ENCODE data around the gene ACP7. TPM values are rescaled to one million over a fixed set of nuclear protein-coding genes. Genes with fewer than 3 reads are reported as not detected.

The ACP7 gene
- total and polyA plus RNA-seq, 10 of the 15 experiments (the other 5 are each of a cell fraction or from before 2014, with no cell fraction given) = not detected

DNA sequence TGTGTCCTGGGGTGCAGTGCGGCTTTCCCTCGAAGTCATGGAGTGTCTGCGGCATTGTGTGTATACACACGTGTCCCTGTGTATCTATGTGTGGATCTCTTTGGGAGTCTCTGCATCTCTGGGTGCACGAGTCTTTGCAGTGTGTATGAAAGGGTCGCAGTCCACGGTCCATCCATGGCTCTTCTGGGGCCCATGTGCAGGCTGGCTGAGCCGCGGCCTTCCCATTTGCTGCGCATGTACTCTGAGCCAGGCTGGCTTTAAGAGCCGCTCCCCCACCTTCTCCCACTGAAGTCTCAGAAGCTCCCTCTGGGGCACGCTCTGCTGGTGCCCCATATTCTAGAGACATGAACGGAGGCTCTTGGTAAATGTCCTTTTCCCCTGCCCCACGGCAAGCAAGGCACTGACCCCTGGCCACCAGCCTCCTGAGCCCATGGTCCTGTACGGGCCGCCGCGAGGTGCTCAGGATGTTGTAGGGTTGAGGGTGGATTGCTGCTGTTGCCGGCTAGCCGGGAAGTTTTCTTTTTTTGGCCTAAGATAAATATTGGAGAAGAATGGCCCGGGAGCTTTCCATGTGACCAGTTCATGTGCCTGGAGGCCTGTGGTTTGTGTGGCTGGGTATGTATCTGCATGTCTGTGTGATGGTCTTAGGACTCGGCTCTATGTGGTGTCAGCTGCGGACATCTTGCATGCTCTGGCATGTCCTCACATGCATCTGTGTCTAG is 73.3 kb downstream of the ACP7 start:
- WGBS (ENCODE audit: insufficient coverage, insufficient replicate concordance, low lambda C conversion rate, missing lambda C conversion rate) = 84% methylated on average over 23 of the region's 23 CpGs
- CTCF ChIA-PET = no interaction called here

More for the DNA sequence above, 73.3 kb downstream of the ACP7 start:
- ChIA-PET RAD21 (ENCODE audit: unreplicated experiment) (no interaction called here), POLR2A (no interaction called here), SMC1A (ENCODE audit: uncharacterized antibody, unreplicated experiment) (no interaction called here)
- no peaks in the 10 kb centered on the region for H3K9me3 ChIP-seq (replicated peaks; ENCODE audit: control insufficient read depth, insufficient read depth, low read length)
- H3K27me3 ChIP-seq (replicated peaks in 1 of 2; ENCODE audit: control insufficient read depth in 2 of 2, insufficient read depth in 2 of 2, low read length in 1 of 2) = no peaks in the 10 kb centered on the region
- H4K20me1 ChIP-seq (ENCODE audit: control insufficient read depth, insufficient read depth) = no peaks in the 10 kb centered on the region
- no peaks in the 10 kb centered on the region for H3K79me2 ChIP-seq (ENCODE audit: control insufficient read depth, insufficient read depth, low read length)
- H2AFZ ChIP-seq (ENCODE audit: control insufficient read depth, low read depth, low read length) = no peak overlapping the region
- TF ChIP-seq KDM1A (IDR thresholded peaks at IDR 0.05; ENCODE audit: borderline replicate concordance) (no peak), ZBED1 (IDR thresholded peaks at IDR 0.05; ENCODE audit: borderline replicate concordance) (no peak), RAD21 (IDR thresholded peaks at IDR 0.05; ENCODE audit: insufficient read depth, low read depth, low read length) (no peak), PBX3 (IDR thresholded peaks at IDR 0.05; ENCODE audit: insufficient replicate concordance, low read depth, low read length) (no peak)
- TF ChIP-seq, protein P1, sequence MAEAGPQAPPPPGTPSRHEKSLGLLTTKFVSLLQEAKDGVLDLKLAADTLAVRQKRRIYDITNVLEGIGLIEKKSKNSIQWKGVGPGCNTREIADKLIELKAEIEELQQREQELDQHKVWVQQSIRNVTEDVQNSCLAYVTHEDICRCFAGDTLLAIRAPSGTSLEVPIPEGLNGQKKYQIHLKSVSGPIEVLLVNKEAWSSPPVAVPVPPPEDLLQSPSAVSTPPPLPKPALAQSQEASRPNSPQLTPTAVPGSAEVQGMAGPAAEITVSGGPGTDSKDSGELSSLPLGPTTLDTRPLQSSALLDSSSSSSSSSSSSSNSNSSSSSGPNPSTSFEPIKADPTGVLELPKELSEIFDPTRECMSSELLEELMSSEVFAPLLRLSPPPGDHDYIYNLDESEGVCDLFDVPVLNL (IDR thresholded peaks at IDR 0.05; ENCODE audit: low read depth, low read length) = no peak
- no peaks in the 10 kb centered on the region for H3K4me1 ChIP-seq (ENCODE audit: control insufficient read depth, insufficient read depth, low read length)
- in situ Hi-C loops (cut with MboI) = no loop called here
- intact Hi-C loops (cut with micrococcal nuclease; ENCODE audit: unreplicated experiment) = no loop called here
- BruUV-seq (replicated peaks) = no TSS peak
- no peak for ATAC-seq
- no peak overlapping the region for H3K4me2 ChIP-seq (ENCODE audit: control insufficient read depth, insufficient read depth)
- DNase-seq (ENCODE audit: low read depth, low spot score) = no peak
- no peak overlapping the region for H3K27ac ChIP-seq (ENCODE audit: control insufficient read depth, insufficient read depth)
- no peaks in the 10 kb centered on the region; a peak in 1 of 4 replicates for H3K36me3 ChIP-seq (ENCODE audit: control insufficient read depth in 2 of 2, insufficient read depth in 2 of 2, low read length in 1 of 2)
- no peak for FAIRE-seq
- H3K4me3 ChIP-seq = no peak overlapping the region
- H3K9ac ChIP-seq (ENCODE audit: control insufficient read depth, insufficient read depth, low read length) = no peak overlapping the region
